DMS79 treated with DMSO at 0.1 percent for 48 hours (cell line): ENCODE results near the gene DZANK1.
"Not testable (repeated sequence)": the region's sequence is repeated elsewhere in the genome, so short reads cannot be mapped to it uniquely, and the experiment has no call there.

Source experiments
- DNase-seq: peaks from one replicate; lab custom pipeline; 2025; lab: John Stamatoyannopoulos, UW

The DZANK1 gene

DNA sequence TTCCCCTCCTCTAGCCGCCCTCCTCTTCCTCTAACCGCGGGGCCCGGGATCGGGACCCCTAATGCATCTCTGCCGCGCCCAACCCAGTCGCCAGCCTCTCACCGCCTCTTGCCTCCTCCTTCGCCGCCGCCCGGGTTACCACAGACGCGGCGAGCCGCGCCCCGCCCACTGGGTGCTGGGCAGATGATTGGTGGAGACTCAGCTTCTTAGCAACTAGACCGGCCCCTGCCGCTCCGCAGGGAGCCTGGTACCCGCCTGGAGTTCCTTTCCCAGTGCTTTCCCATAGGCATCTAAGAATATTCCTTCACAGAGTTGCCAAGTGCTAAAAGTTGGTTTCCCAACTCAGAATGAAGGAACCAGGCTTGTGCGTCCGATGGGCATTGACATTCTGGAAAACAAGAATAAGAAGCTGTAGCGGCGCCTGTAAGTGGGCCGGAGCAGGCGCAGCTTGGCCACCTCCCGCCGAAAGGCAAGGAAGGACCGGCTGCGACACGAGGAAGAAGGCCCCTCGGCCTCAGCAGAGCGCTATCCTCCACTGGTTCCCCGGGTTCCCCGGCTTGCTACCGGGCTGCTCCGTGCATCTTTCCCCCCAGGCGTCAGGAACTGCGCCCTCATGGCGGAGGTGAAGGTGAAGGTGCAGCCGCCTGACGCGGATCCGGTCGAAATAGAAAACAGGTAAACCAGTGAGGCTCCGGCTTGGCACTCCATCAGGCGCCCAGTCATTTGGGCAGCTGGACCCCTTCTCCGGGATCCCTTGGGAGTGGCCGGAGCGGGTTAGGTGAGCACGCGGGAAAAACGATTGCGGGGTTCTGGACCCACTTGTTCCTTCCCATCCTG, at the start of gene DZANK1, which contains the start of gene POLR3F:
TSS of gene DZANK1 (minus strand) at position 137 of the 837 bp plus-strand sequence. CDS start 1,672 bp downstream, outside the sequence.
TSS of gene POLR3F (plus strand) at position 497 of the 837 bp plus-strand sequence. CDS start at position 614, 117 bp downstream.
- DNase-seq: peak; percentile 88

GRCh38 chr20:18515973-18516372, 49.1 kb upstream of the DZANK1 start:
- no peak for DNase-seq

- DNase-seq: no peak
Measured at GRCh38 chr20:18514127-18514526, 47.3 kb upstream of the DZANK1 start.

- no peak for DNase-seq
Measured at GRCh38 chr20:18513208-18513607, 46.4 kb upstream of the DZANK1 start.

- DNase-seq: no peak
Measured at GRCh38 chr20:18511571-18511970, 44.7 kb upstream of the DZANK1 start.

DNA sequence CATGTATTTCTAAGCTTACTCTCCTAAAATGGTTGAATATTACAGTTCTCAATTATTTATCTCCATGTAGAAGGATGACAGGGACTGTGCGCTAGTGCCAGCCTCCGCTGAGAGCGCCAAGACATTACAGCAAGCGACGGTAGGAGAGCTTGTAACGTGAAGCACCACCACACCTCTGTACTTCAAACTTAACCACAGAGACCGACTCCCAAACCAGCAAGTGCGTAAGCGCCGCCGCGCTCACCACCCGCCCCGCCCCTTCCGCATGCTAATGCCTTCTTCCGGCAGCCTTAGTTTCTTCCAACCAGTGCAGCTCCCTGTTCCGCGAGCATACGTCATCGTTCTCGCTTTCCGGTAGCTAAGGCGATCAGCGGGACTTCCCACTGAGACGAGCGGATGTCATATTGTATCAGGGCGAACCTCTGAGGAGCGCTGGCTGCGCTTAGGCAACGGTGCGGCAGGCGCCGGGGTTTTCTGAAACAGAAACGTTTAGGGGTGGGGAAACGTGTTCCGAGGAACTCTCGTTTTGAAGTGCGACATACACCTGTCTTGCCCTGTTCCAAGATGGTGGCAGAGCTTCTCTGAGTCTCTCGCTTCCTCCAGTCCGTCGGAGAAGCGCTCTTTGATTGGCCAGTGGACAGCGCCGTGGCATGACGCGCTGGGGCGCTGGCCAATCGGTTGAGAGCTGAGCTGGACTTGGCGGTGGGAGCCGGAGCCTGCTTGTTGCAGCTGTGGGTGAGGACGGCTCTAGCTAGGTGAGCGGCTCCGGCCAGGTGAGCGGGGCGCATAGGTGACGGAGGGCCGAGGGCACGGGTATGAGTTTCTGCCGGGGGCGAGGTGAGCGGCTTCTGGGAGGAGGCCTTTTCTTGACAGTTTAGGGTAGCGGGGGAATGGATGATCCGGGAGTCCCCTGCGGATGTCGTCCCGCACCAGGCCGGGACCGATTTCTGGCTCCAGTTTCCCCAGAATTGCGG, 40.7 kb upstream of the DZANK1 start, which contains the start of gene SEC23B:
TSS of gene SEC23B (plus strand) at position 723 of the 974 bp plus-strand sequence. CDS start 2,896 bp downstream, outside the sequence.
- peak; percentile 96 for DNase-seq

GRCh38 chr20:18506744-18507143, 39.9 kb upstream of the DZANK1 start:
- no peak for DNase-seq

- DNase-seq: no peak
Measured at GRCh38 chr20:18504479-18505060, 37.7 kb upstream of the DZANK1 start.

- not testable (repeated sequence) for DNase-seq
Measured at GRCh38 chr20:18501672-18502071, 34.8 kb upstream of the DZANK1 start.

DNA sequence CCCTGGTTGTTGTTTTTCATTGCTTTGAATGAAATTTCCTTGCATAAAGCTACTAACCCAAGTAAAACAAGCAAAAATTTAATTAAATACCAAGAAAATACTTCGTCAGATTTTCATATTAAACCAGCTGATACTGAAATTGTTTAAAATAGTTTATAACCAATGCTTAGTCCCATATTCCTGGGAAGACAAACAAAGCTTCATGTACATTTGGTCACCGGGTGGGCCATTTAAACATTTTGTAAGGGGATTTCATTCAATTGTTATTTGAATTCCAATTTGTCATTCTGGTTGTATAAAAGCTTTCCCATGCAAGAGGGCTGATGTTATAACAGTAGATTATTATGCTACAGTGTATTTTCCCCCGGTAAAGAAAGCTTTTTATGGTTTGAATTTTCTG, 30.8 kb upstream of the DZANK1 start:
- no peak for DNase-seq

GRCh38 chr20:18496740-18497592, 30.1 kb upstream of the DZANK1 start, which contains the start of gene RBBP9:
RBBP9 (minus strand) TSS chr20:18497225; CDS start chr20:18497167, 58 bp downstream.
- peak; percentile 70 for DNase-seq

- peak; percentile 56 for DNase-seq
Measured at GRCh38 chr20:18496042-18496441, 29.2 kb upstream of the DZANK1 start.

DNA sequence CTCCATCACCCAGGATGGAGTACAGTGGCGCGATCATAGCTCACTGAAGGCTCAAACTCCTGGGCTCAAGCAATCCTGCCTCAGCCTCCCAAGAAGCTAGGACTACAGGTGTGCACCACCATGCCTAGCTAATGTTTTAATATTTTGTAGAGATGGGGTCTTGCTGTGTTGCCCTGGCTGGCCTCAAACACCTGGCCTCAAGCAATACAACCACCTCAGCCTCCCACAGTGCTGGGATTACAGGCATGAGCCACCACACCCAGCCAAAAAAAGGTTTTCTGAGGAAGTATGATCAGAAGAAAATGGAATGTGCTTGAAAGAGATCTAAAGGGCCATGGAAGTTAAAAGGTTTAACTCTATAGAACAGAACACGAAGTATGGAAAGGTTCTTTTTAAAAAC, 21.5 kb upstream of the DZANK1 start:
- DNase-seq: no peak

DNA sequence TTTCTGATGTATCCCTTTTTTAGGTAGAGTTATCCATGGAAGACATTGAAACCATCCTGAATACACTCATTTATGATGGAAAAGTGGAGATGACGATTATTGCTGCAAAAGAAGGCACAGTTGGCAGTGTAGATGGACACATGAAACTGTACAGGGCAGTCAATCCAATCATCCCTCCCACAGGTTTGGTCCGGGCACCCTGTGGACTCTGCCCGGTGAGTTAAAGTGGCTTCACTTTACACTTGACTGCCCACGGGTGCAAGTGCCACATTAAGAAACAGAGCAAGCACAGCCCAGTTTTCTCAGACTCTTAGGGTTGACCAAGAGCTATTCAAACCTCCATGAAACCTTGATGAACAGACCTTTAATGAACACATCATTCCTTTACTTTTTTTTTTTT, 14.8 kb upstream of the DZANK1 start:
- DNase-seq: no peak

DNA sequence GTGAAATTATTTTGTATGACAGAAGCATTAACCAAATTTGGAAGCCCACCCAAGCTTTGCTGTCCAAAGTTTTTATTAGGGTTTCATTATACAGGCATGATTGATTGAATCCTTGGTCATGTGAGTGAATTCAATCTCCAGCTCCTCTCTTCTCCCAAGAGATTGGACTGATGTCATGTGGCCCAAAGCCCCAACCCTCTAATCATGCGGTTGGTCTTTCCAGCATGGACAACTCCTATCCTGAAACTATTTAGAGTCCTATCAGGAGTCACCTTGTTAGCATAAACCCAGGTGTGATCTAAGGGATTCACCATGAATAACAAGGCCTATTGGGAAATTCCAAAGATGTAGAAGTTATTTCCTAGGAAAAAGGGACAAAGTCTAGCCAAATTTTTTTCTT, 11.0 kb upstream of the DZANK1 start:
- DNase-seq: no peak

GRCh38 chr20:18477218-18477617, 10.4 kb upstream of the DZANK1 start:
- DNase-seq: no peak

DNA sequence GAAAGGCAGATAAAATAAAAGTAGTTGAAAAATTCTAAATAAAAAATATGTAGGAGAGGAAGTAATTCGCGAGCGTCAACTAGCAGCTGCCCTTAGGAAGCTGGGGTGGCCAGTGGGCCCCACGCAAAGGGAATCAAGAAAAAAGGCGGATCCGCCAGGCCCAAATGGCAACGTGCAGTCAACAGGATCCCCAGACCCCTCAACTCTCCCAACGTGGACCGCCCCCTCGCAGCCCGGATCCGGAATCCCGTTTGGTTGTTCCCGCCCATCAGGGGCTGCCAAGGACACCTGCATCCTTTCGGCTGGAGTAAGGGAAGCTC, 296 bp downstream of the DZANK1 start:
- no peak for DNase-seq

DNA sequence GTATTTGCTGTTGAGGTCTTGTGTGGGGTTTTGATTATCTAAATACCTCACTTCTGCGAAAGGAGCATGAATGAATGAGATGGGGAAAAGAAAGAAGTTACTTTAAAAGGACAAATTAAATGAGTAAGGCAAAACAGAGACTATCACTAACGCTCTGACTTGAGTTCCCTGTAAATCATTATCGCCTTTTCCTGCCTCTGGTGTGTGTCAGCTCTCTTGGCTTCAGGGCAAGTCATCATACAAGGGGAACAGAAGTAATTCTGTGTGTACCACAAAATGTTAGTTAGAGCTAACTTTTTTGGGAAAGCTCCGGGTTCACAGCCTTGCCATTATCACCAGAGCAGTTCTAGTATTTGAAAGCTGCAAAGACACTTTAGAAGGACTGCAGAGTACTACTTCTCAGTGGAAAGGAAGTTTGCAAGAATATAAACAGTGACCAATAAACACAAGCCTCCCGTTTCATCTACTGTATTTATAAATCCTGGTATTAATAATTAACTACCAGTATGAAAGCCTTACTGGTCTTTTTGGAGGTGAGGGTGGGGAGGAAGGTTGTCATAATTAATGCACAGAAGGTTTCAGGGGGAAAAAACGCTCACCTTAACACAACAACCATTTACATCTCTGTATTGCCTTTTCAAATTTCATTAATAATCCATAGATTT, 1.2 kb downstream of the DZANK1 start:
- DNase-seq: no peak

GRCh38 chr20:18456600-18456999, 10.2 kb downstream of the DZANK1 start:
- DNase-seq: no peak

GRCh38 chr20:18443886-18444285, 22.9 kb downstream of the DZANK1 start:
- peak; percentile 39 for DNase-seq

DNA sequence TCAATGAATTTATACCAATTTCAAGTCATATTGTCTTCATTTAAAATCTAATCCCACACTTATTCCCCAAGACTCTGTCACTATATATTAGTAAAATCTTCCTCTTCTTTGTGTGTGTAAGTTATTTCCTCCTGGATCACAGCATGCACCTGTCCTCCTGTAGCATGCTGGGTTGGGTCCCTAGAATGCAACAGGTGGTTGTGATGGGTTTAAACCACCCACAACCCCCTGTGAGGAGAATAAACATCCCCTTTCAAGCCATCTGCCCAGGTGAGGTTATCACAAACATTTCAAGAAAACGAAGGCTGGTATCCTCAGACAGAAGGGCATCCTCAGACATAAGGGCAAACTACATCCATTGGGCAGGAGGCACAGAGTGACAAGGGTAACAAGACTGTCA, 26.4 kb downstream of the DZANK1 start:
- no peak for DNase-seq
